Measurements from ENCODE around the gene MPND.
A peak's percentile ranks its signal among the peaks of the same experiment; 100 is the strongest.

The MPND gene

DNA sequence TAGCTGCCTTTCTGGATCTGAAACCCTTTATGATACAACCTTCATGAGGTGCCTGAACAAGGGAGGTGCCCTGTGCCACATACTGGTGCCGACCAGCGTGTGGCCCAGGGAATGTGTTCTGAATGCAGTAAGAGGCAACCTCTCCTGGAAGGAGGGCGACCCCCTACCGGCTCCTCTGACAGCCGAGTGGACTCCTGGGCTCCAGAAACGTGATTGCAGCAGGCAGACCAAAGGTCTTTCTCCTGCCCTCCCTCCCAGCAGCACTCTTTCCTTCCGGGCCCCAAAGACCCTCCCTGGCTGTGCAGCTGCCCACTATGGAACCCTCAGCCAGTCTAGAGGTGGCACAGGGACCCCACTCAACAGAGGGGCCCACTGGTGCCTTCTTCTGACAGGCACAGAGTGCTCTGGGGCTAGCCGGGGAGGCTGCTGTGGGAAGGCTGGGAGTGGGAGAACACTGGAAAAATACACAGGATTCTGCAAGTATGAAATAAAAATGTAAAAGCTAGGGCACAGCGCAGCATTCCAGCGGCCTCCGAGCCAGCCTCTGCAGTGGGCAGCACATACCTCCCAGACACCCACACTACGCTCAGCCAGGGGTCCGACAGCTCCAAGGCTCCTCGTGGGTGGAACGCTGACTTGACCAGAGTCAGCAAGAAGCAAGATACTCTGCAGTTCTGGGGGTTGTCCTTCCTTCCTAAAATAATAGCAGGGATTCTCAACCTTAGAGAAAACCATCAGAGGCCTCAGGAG, 42.1 kb downstream of the MPND start:
- DNase-seq = no peak

GRCh38 chr19:4386041-4386782, 42.9 kb downstream of the MPND start:
- no peak for DNase-seq

GRCh38 chr19:4388337-4389063, 45.1 kb downstream of the MPND start:
- DNase-seq = no peak

- DNase-seq = no peak
Measured at GRCh38 chr19:4389064-4389375, 45.7 kb downstream of the MPND start.

GRCh38 chr19:4389511-4390016, 46.2 kb downstream of the MPND start:
- no peak for DNase-seq

GRCh38 chr19:4390017-4390566, 46.7 kb downstream of the MPND start:
- no peak for DNase-seq

DNA sequence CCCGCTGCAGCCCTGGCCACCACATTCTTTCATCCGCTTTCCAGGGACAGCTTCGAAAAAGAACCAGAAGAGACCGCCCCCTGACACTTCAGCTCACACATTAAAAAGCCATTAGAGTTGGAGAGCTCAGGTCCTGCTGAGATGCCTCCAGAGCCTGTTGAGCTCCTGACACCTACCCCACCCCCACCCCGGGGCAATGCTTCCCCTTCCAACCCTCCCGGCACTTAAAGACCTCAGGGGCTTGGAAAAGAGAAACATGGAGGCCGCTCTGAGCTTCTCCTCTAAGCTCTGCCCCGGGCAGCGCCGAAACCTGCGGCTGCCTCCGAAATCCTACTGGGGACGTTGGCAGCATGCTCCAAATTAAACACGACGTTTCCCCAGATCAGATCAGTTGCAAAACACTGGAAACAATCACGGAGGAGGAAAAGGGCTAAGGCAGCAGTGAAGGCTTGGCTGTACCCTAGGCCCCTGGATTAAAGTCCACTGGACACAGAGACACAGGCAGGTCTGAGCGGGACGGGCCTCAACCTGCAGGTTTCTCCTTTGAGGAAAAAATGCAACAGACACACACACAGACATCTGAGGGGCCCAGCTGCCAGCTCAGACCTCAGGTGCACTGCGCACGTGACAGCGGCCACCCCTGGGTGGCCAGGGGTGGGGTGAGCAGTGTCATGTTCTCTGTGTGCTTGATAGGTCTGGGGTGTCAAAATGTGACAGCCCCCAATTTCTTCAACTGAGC, 47.4 kb downstream of the MPND start:
- no peak for DNase-seq

DNA sequence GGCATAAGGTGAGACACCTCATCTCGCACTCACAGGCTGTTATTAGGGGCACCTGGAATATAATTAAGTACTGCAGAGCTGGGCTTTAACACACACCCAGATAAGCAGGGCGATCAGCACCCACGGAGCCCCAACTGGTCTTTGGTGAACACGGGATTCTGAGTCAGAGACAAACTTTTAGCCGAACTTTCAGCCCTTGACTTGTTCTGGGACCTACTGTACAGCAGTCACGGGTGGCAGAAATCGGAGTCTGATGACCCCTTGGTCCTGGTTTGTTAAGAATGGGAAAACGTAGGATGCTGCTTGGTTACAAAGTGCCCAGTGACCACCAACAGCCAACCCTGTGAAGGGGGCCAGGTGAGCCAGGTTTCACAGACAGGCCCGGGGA, 47.9 kb downstream of the MPND start:
- no peak for DNase-seq

DNA sequence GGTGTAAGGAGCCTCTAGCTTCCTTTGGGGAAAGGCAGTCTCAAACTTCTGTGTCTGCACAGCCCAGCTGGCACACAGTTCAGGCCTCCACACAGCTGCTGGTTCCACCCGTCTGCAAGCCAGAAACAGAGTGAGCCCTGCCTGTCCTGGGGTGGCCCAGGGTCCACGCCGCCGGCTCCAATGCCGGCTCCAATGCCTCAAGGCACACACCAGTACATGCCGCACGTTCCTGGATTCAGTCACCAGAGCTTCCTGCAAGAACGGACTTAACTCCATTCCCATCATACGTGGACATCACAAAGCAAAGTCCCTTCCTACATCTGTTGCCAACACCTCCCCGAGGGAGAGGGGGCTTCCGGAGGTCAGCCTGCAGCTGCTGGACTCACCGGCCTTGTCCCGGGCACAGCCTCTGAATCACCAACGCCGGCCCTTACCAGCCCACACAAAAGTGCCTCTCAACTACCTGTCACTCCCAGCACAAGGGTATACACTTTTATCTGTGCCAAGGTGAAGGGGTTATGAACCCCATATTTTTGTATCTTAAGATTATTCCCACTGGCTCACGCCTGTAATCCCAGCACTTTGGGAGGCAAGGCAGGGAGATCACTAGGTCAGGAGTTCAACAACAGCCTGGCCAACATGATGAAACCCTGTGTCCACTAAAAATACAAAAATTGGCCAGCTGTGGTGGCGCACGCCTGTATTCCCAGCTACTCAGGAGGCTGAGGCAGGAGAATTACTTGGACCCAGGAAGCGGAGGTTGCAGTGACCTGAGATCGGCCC, 48.5 kb downstream of the MPND start:
- DNase-seq = no peak

DNA sequence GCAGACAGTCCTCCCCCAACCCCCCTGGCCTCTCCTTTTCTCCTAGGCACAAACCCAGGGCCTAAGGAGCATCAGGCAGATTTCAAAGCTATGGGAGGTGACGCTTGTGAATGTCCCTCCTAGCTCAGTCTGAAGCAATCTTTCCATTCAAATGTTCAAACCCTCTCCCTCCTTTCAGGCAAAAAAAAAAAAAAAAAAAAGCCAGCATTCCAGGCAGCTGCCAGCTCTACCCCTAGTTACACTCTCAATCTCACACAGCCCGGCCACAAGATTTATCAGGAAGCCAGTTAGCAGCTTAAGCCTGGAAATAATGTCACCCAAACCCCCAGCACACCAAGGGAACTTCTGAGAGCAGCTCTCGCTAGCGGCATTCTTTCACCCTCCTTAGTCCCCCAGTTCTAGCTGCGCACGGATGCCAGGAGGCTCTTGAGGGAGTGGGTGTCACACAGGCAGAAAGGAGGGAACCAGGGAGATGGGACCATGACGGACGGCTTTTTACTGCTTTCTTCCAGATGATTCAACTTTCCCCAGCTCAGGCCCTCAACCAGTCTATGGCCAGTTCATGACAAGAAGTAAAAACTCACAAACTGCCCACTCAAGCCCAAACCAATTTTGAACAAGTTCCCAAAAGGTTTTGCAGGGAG, 50.7 kb downstream of the MPND start:
- no peak for DNase-seq

DNA sequence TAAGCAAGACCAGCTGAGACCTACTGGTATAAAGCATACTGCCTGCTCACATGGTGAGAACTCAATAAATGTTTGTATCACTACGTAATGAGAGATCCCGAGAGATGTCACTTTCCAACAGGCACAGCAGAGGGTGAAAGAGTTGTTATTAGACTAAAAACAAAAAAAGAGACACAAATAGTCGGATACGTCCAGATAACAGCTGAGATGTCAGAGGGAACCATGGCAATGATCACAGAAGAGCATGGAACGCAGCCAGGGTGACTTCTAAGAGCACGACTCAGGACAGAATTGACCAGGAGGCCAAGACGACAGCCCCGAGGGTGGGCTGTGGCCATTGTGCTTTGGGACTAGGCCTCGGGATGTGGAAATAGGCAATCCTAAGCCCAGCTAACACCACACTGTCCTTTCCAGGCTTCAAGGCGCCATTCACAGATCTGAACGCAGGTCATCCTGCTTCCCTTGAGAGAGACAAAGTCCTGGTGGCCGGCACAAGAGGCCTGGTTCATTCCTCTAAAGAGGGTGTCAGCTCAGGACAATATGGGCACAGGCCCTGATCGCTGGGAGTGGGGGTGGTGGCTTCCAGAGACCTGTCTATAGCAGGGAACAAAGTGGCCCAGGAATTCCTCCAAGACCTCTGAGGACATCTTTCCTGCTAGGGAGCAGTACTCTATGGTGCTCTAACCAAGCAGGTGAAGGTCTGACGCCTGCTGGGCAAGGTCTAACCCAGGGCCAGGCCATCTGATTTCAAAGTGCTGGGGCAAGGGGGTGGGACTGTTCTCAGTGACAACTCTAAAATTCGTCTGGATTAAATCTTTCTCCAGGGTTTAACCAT, 53.8 kb downstream of the MPND start:
- no peak for DNase-seq

DNA sequence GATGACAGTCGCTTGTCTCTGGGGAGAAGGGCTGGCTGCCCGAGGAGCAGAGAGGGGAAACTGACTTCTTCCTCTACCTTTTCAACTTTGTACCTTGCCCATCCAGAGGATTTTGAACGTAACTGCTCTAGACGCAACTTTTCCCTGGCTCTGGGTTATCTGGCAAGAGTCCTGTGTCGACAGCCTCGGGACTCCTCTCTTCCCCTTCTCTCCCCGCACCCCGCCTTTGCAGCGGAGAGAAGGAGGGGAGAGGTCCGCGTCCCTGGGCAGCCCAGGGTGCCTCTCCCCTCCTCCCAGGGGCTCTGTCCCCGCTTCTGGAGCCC, 56.4 kb downstream of the MPND start:
- no peak for DNase-seq

DNA sequence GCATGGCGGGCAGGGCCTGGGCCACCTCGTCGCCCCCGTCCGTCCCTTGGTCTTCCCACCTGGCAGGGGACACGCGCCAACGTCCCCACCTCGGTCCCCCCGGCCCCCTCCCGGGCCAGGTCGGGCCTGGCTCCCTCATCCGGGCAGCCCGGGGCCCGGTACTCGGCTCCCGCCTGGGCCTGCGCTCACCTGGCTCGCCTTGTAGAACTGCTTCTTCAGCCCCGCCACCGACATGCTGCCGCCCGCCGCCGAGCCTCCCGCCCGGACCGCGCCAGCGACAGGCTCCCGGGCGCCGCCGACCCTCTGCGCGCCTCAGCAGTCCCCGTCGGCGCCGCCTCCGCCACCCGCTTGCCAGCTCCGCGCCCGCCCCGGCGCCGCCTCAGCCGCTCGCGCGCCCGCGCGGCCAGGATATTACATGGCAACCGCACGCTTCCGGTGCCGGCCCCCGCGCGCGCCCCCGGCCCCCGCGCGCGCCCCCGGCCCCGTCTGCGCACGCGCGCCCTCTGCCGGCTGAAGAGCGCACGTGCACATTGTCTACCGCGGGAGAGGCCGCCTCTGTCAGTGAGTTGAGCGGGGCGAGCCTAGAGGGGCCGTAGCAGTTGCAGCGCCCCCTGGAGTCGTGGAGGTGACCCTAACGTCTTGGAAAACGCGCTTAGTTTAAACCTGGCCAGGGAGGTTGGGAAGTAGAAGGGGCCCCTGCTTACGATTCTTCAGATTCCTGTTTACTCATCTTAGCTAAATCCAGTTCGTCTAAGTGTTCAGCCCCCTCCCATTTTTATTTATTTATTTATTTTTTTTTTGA, 57.0 kb downstream of the MPND start, which contains the start of gene SH3GL1:
SH3GL1 (minus strand) TSS at position 413 of the 802 bp plus-strand sequence; CDS start at position 234, 179 bp downstream.
- peak; percentile 72 for DNase-seq

DNA sequence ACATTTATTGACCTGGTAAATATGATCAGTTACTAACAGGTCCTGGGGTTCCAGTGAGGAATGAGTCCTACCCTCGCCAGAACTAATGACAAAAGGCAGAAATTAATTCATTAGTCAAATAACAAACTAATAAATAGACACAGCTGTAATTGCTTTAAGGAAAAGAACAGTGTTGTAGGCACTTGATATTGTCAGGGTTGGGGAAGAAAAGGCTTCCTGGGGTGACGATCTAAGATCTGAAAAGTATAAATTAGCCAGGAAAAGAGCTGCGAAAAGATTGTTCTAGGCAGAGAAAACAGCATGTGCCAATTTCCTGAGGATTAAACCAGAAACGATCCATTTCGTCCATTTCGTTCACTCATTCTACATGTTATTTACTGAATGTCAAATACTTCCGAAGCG, 58.4 kb downstream of the MPND start:
- DNase-seq = no peak

DNA sequence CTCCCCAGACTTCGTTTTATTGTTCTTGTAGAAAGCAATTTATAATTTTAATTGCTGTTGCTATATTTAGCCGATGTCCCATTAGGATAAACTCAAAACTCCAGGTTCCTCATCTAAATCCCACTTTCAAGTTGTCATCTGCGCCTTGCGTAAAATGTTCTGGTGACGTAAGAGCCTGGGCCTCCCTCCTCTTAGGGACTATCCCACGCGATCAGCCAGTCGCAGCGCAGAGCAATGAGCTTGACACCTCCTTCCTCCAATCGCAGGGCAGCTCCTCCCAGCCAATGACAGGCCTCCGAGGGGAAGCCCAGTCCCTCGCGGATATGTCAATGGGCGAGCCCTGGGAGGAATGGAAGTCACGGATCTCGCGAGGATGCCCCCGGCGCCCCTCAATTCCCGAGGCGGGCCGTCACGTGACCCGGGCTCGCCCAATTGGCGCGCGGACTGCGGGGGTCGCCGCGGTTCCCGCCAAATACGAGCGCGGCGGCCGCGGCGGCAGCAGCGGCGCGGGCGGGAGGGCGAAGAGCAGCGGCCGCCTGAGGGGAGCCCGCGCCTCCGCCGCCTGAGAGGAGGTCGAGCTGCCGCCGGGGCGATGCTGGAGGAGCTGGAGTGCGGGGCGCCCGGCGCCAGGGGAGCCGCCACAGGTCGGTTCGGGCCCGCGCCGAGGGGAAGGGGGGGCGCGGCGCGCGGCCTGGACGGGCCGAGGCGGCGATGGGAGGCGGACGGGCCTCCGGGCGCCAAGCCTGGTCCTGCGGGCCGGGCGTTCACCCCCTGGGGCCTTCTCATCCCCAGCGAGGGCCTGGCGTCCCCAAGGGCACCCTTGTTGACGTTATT, 59.0 kb downstream of the MPND start, which contains the start of gene CHAF1A:
CHAF1A (plus strand) TSS at position 470 of the 834 bp plus-strand sequence; CDS start at position 593, 123 bp downstream.
- peak; percentile 95 for DNase-seq

DNA sequence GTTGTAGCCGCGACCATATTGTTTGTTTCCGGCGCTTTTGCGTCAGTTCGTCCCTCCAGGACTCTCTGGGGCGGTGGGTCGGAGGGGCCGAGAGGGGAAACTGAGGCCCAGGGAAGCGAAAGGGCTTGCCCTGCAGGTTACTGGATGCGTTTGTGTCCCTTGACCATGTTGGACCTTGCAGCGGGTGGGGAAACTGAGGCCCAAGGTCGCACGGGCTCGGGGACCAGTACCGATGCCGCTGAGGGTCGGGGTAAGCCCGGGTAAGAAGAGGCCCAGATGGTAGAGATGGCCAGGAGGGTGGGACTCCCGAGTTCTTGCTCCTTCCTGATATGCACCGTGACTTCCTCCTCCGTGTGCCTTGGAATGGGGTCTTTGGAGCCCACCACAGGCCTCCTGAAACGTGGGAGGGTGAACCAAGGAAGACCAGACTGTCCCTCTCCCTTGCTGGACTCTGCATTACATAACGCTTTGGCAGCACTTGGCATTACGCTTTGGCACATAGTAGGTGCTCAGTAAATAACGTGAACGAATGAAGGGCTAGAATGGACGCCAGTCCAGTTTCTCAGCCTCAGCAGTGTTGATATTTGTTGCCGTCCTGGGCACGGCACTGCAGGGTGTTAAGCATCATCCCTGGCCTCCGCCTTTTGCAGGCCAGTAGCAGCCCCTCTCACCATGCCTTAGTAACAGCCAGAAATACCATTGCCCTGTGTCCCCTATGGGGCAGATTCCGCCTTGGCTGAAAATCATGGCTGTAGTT, 59.8 kb downstream of the MPND start:
- no peak for DNase-seq

GRCh38 chr19:4405977-4406376, 62.6 kb downstream of the MPND start:
- no peak for DNase-seq

GRCh38 chr19:4406626-4407025, 63.3 kb downstream of the MPND start:
- no peak for DNase-seq
